CD14-positive monocyte (primary cell): ENCODE data around the gene CA14. TPM values are rescaled to one million over a fixed set of nuclear protein-coding genes. Genes with fewer than 3 reads are reported as not detected.

Source experiments
- DNase-seq, 3 donors: peaks; one replicate each; pipeline ENCODE4 v3.0.0-alpha.2; 2011 to 2022
- H2AFZ ChIP-seq: 2 replicates; pipeline ENCODE4 v1.6.0; 2012; ENCODE audit warnings: mild to moderate bottlenecking, low read depth, low read length, inconsistent platforms; ENCODE audit not compliant: insufficient read depth, poor library complexity, severe bottlenecking
- H3K27ac ChIP-seq, 2 donors: 1 replicate in 1 of 2; 2 replicates in 1 of 2; pipeline ENCODE4 v1.5.1; 2012 to 2013; ENCODE audit warnings: low read length in 2 of 2, control low read depth in 1 of 2, inconsistent platforms in 1 of 2, low read depth in 1 of 2, mild to moderate bottlenecking in 1 of 2
- H3K27me3 ChIP-seq, 2 donors: one replicate each; pipeline versions ENCODE4 v1.6.0 to v1.6.1; 2011 to 2013; ENCODE audit warnings: low read length in 2 of 2; ENCODE audit not compliant: control insufficient read depth in 2 of 2, insufficient read depth in 2 of 2
- H3K36me3 ChIP-seq, 2 donors: replicated peaks in 1 of 2; 1 replicate in 1 of 2; 2 replicates in 1 of 2; pipeline versions ENCODE4 v1.5.1 to v1.6.1; 2012 to 2013; ENCODE audit warnings: low read length in 2 of 2, control low read depth in 1 of 2, inconsistent platforms in 1 of 2, mild to moderate bottlenecking in 1 of 2; ENCODE audit not compliant: insufficient read depth in 2 of 2, control insufficient read depth in 1 of 2
- H3K4me1 ChIP-seq, 2 donors: 1 replicate in 1 of 2; 2 replicates in 1 of 2; pipeline versions ENCODE4 v1.5.1 to v1.6.1; 2012 to 2013; ENCODE audit warnings: low read length in 2 of 2, control low read depth in 1 of 2, inconsistent platforms in 1 of 2, mild to moderate bottlenecking in 1 of 2, moderate library complexity in 1 of 2; ENCODE audit not compliant: insufficient read depth in 2 of 2, control insufficient read depth in 1 of 2
- H3K4me2 ChIP-seq: replicated peaks from 2 replicates; pipeline ENCODE3; 2012; ENCODE audit warnings: low read length, moderate library complexity, mild to moderate bottlenecking; ENCODE audit not compliant: poor library complexity, severe bottlenecking; ENCODE audit errors: extremely low read depth
- H3K4me3 ChIP-seq, 3 experiments: fragments of 200-600 bp in 1 of 3; sonication (generic) in 1 of 3; replicated peaks in 1 of 3; 1 replicate in 2 of 3; 2 replicates in 1 of 3; pipeline ENCODE4 v1.5.1; 2011 to 2013; ENCODE audit warnings: low read length in 3 of 3, mild to moderate bottlenecking in 3 of 3, control low read depth in 2 of 3, low read depth in 2 of 3, inconsistent platforms in 1 of 3, moderate library complexity in 1 of 3
- H3K79me2 ChIP-seq: 2 replicates; pipeline ENCODE4 v1.6.0; 2012; ENCODE audit warnings: mild to moderate bottlenecking, control low read depth, inconsistent platforms, low read length, moderate library complexity; ENCODE audit not compliant: insufficient read depth
- H3K9ac ChIP-seq: 2 replicates; pipeline ENCODE4 v1.6.0; 2017; ENCODE audit warnings: low read length, mild to moderate bottlenecking; ENCODE audit not compliant: insufficient read depth, poor library complexity, severe bottlenecking
- H3K9me3 ChIP-seq, 2 donors: replicated peaks in 1 of 2; 1 replicate in 1 of 2; 2 replicates in 1 of 2; pipeline versions ENCODE4 v1.5.1 to v1.6.1; 2012 to 2013; ENCODE audit warnings: low read length in 2 of 2, control low read depth in 1 of 2; ENCODE audit not compliant: control insufficient read depth in 1 of 2, insufficient read depth in 1 of 2
- H4K20me1 ChIP-seq: 2 replicates; pipeline ENCODE4 v1.6.0; 2012; ENCODE audit warnings: mild to moderate bottlenecking, low read length, control low read depth, moderate library complexity; ENCODE audit not compliant: insufficient read depth
- H3K27ac Mint-ChIP-seq, 7 donors: one replicate each; pipeline ENCODE4 v1.8.0; 2020; ENCODE audit warnings: mild to moderate bottlenecking in 7 of 7, mixed read lengths in 7 of 7, moderate library complexity in 6 of 7, inconsistent platforms in 2 of 7
- H3K27me3 Mint-ChIP-seq, 3 donors: one replicate each; pipeline ENCODE4 v1.8.0; 2021 to 2022; ENCODE audit warnings: low read depth in 3 of 3, mild to moderate bottlenecking in 3 of 3, mixed read lengths in 3 of 3, moderate library complexity in 3 of 3, inconsistent platforms in 1 of 3
- H3K36me3 Mint-ChIP-seq, 2 donors: one replicate each; pipeline ENCODE4 v1.8.0; 2020; ENCODE audit warnings: mixed read lengths in 2 of 2, inconsistent platforms in 1 of 2, mild to moderate bottlenecking in 1 of 2
- H3K4me1 Mint-ChIP-seq: one replicate; pipeline ENCODE4 v1.8.0; 2020; ENCODE audit warnings: mild to moderate bottlenecking, mixed read lengths
- H3K4me3 Mint-ChIP-seq, 2 donors: one replicate each; pipeline ENCODE4 v1.8.0; 2020; ENCODE audit warnings: mild to moderate bottlenecking in 2 of 2, mixed read lengths in 2 of 2, moderate library complexity in 1 of 2
- H3K9me3 Mint-ChIP-seq, 7 donors: one replicate each; pipeline ENCODE4 v1.8.0; 2020 to 2022; ENCODE audit warnings: mixed read lengths in 7 of 7, mild to moderate bottlenecking in 6 of 7, moderate library complexity in 6 of 7, inconsistent platforms in 2 of 7
- WGBS: methylation state at CpG from one replicate; pipeline ENCODE4 v1.1.5; 2013; ENCODE audit warnings: missing lambda C conversion rate; ENCODE audit not compliant: insufficient coverage; 5-methylcytosine and 5-hydroxymethylcytosine counted together
- intact Hi-C, 2 donors: fragments of 100-400 bp; cut with micrococcal nuclease; formaldehyde crosslinking; loops; one replicate each; pipeline versions ENCODE4 v1.15.0 to v1.15.1; 2023
- polyA plus RNA-seq, 3 donors: library from polyadenylated mRNA; depleted of rRNA in 1 of 3; unstranded in 2 of 3; stranded (reverse) in 1 of 3; fragments of 300-500 nt in 2 of 3; fragments of >200 nt in 1 of 3; fragmentation: Illumina TruSeq in 2 of 3; gene quantifications; 1 replicate in 2 of 3; 2 replicates in 1 of 3; pipeline ENCODE4 v1.2.3, GENCODE V29; 2012 to 2021
- TF ChIP-seq, protein P1 (sequence below): fragments of 200-600 bp; IDR thresholded peaks from one replicate; pipeline ENCODE4 v1.8.0; 2022; ENCODE audit warnings: antibody characterized with exemption, mild to moderate bottlenecking

Gene CA14
- polyA plus RNA-seq, 3 donors: not detected

GRCh38 chr1:150271291-150271959 is 13.9 kb downstream of the CA14 start:
- H3K79me2 ChIP-seq: peaks cover 24% of the 10 kb centered on the region
- H3K36me3 ChIP-seq: peaks cover 8 to 14% of the 10 kb centered on the region in 2 donors
- DNase-seq: peak in 2 of 3 donors; percentile 16 to 43
- Mint-ChIP-seq H3K9me3 (peaks cover 0 to 1% (median 0%) of the 10 kb centered on the region in 7 donors), H3K4me3 (no peak overlapping the region), H3K27me3 (peaks cover 0 to 6% (median 0%) of the 10 kb centered on the region in 3 donors), H3K4me1 (peaks cover 54% of the 10 kb centered on the region), H3K27ac (peak overlapping the region in 4 of 7 donors; percentile 25 to 87 (median 43)), H3K36me3 (peaks cover 14 to 20% of the 10 kb centered on the region in 2 donors)
- H3K4me1 ChIP-seq: peaks cover 38 to 58% of the 10 kb centered on the region in 2 donors
- TF ChIP-seq, protein P1, sequence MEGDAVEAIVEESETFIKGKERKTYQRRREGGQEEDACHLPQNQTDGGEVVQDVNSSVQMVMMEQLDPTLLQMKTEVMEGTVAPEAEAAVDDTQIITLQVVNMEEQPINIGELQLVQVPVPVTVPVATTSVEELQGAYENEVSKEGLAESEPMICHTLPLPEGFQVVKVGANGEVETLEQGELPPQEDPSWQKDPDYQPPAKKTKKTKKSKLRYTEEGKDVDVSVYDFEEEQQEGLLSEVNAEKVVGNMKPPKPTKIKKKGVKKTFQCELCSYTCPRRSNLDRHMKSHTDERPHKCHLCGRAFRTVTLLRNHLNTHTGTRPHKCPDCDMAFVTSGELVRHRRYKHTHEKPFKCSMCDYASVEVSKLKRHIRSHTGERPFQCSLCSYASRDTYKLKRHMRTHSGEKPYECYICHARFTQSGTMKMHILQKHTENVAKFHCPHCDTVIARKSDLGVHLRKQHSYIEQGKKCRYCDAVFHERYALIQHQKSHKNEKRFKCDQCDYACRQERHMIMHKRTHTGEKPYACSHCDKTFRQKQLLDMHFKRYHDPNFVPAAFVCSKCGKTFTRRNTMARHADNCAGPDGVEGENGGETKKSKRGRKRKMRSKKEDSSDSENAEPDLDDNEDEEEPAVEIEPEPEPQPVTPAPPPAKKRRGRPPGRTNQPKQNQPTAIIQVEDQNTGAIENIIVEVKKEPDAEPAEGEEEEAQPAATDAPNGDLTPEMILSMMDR: no peak
- H4K20me1 ChIP-seq: no peaks in the 10 kb centered on the region
- intact Hi-C loops: no loop called here
- H3K9ac ChIP-seq: no peak overlapping the region
- H3K4me2 ChIP-seq: no peak overlapping the region
- no peak overlapping the region for H3K27ac ChIP-seq
- WGBS: 96% methylated on average over 5 of the region's 7 CpGs
- H3K9me3 ChIP-seq: no peaks in the 10 kb centered on the region
- H3K4me3 ChIP-seq: no peak overlapping the region
- H3K27me3 ChIP-seq: no peaks in the 10 kb centered on the region
- peak overlapping the region; percentile 1 for H2AFZ ChIP-seq

DNA sequence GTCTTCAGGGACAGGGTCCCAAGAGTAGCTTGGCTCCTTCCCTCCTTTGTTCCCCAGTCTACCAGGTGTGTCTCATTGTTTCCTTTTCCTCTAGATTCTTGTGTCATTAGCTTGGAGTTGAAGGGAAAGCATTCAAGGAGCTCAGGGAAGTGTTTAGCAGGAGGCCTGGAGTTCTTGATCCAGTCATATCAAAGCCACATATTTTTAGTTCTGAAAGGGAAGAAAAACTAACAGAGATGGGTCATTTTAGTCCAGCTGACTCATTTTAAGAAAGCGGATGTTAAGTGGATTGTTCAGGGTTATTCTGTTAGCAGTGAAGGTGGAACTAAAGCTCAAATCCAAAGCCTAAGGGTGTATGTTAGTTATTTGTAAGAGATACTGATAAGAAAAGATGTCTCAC is 15.7 kb downstream of the CA14 start:
- peak overlapping the region in 1 of 2 donors; percentile 70 for H3K4me3 Mint-ChIP-seq
- intact Hi-C loops: no loop called here
- peak overlapping the region in 1 of 3 experiments; percentile 49 for H3K4me3 ChIP-seq
- H3K27me3 ChIP-seq: no peaks in the 10 kb centered on the region
- peaks cover 6% of the 10 kb centered on the region for H3K79me2 ChIP-seq
- H3K9me3 Mint-ChIP-seq: peaks cover 0 to 1% (median 0%) of the 10 kb centered on the region in 7 donors
- TF ChIP-seq, protein P1: no peak
- peak overlapping the region; percentile 55 for H3K4me2 ChIP-seq
- H4K20me1 ChIP-seq: no peaks in the 10 kb centered on the region
- H3K36me3 Mint-ChIP-seq: peaks cover 0 to 8% of the 10 kb centered on the region in 2 donors
- H3K4me1 Mint-ChIP-seq: peaks cover 39% of the 10 kb centered on the region
- H3K36me3 ChIP-seq: no peaks in the 10 kb centered on the region
- no peaks in the 10 kb centered on the region for H3K9me3 ChIP-seq
- H3K27me3 Mint-ChIP-seq: peaks cover 0 to 6% (median 2%) of the 10 kb centered on the region in 3 donors
- WGBS: 17% methylated on average over 1 of the region's 1 CpG
- H3K4me1 ChIP-seq: peaks cover 28 to 43% of the 10 kb centered on the region in 2 donors
- peak overlapping the region; percentile 53 to 89 (median 86) for H3K27ac Mint-ChIP-seq
- peak in 2 of 3 donors; percentile 45 to 58 for DNase-seq
- peak overlapping the region; percentile 18 for H3K9ac ChIP-seq
- peak overlapping the region; percentile 36 to 67 for H3K27ac ChIP-seq
- H2AFZ ChIP-seq: peak overlapping the region; percentile 33
